ENCODE results near the gene ZBTB20. TPM values are rescaled to one million over a fixed set of nuclear protein-coding genes. Genes with fewer than 3 reads are reported as not detected.

ZBTB20 gene
- total and polyA plus RNA-seq, 4 donors, result 0.69 to 128 (median 51.7) TPM

DNA sequence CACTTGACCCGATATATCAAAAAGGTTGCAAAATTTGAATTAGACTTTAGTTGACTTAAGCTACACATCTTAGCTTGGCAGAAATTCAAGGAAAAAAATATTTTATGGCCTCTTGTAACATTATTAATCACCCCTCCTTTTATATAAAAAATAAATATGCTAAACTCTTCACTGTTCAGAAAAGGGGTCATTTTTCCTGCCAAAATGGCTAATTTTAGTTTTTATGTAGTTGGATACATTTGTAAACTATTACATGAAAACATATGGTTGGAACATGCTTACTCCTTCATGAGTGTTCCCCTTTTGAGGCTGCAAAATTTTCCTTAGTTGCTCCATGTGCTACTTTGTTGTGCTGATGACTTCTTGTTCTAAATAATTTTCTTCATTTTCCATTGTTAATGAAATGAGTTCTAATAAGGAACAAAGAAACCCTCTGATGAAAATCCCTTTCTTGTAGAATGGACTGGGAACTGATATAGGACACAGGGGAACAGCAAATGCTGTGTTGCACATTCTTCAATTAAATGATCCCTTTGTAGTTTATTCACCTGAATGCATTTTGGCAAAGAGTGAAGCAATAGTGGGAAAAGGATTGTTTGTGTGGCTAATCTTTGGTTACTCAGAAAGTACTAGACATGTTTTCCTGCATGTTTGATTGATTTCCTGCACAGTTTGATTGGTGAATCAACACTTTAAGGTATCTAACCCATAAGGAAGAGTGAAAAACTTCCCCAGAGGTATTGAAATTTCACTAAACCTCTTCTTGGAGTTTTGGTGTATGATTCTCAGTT, 503.9 kb downstream of the ZBTB20 start:
- no peaks in the 10 kb centered on the region for H3K9me3 ChIP-seq (ENCODE audit: control insufficient read depth, low read length)
- no peaks in the 10 kb centered on the region for H3K27me3 ChIP-seq (ENCODE audit: control insufficient read depth in 1 of 2, insufficient read depth in 2 of 2, low read length in 1 of 2)
- H3K4me3 ChIP-seq (ENCODE audit: low read length in 2 of 2), result no peak overlapping the region
- H3K27ac ChIP-seq (ENCODE audit: low read depth in 1 of 2, low read length in 2 of 2), result no peak overlapping the region
- ATAC-seq (ENCODE audit: low FRiP score), result no peak
- intact Hi-C loops (cut with DNase I), result no loop called here
- no peaks in the 10 kb centered on the region for H3K4me1 ChIP-seq (ENCODE audit: control insufficient read depth in 1 of 2, insufficient read depth in 2 of 2, low read length in 2 of 2)
- 84 to 96% methylated on average over 1 of the region's 1 CpG for WGBS, 2 donors
- no peaks in the 10 kb centered on the region for H3K36me3 ChIP-seq (ENCODE audit: control insufficient read depth in 1 of 2, insufficient read depth in 2 of 2, low read length in 1 of 2)
- no peak for DNase-seq

GRCh38 chr3:114640126-114640525, 507.0 kb downstream of the ZBTB20 start:
- ATAC-seq (ENCODE audit: low FRiP score), result no peak
- H3K9me3 ChIP-seq (ENCODE audit: control insufficient read depth, low read length), result no peaks in the 10 kb centered on the region
- H3K27ac ChIP-seq (ENCODE audit: low read depth in 1 of 2, low read length in 2 of 2), result no peak overlapping the region
- 98 to 99% methylated on average over 2 of the region's 2 CpGs for WGBS, 2 donors
- intact Hi-C loops (cut with DNase I), result no loop called here
- H3K4me1 ChIP-seq (ENCODE audit: control insufficient read depth in 1 of 2, insufficient read depth in 2 of 2, low read length in 2 of 2), result peaks cover 0 to 2% of the 10 kb centered on the region in 2 donors
- H3K27me3 ChIP-seq (ENCODE audit: control insufficient read depth in 1 of 2, insufficient read depth in 2 of 2, low read length in 1 of 2), result no peaks in the 10 kb centered on the region
- H3K36me3 ChIP-seq (ENCODE audit: control insufficient read depth in 1 of 2, insufficient read depth in 2 of 2, low read length in 1 of 2), result no peaks in the 10 kb centered on the region
- H3K4me3 ChIP-seq (ENCODE audit: low read length in 2 of 2), result no peak overlapping the region
- no peak for DNase-seq

DNA sequence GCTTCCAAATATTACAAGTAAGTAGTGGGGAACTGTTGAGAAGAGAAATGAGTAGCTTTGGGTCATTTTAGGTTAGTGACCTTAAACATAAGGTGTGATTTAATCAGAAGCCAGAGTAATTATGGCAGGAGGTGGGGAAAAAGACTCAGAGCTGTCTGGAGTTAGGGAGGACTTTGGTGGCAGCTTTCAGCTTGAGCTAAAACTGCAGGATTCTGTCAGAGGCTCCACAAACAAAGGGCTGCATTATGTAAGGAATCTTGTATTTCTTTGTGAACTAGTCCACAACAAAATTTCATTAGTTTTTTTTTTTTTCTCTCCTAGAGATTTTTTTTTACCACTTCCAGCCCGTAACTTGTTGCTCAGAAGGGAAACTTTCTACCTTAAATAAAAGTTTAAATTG, 507.9 kb downstream of the ZBTB20 start:
- H3K9me3 ChIP-seq (ENCODE audit: control insufficient read depth, low read length), result no peaks in the 10 kb centered on the region
- DNase-seq, result no peak

GRCh38 chr3:114635878-114636277, 511.2 kb downstream of the ZBTB20 start:
- 95 to 96% methylated on average over 2 of the region's 2 CpGs for WGBS, 2 donors
- ATAC-seq (ENCODE audit: low FRiP score) (no peak), DNase-seq (no peak)
- no peak overlapping the region for H3K4me3 ChIP-seq (ENCODE audit: low read length in 2 of 2)
- peaks cover 0 to 2% of the 10 kb centered on the region in 2 donors for H3K4me1 ChIP-seq (ENCODE audit: control insufficient read depth in 1 of 2, insufficient read depth in 2 of 2, low read length in 2 of 2)
- H3K27ac ChIP-seq (ENCODE audit: low read depth in 1 of 2, low read length in 2 of 2), result no peak overlapping the region
- intact Hi-C loops (cut with DNase I), result no loop called here
- no peaks in the 10 kb centered on the region for H3K27me3 ChIP-seq (ENCODE audit: control insufficient read depth in 1 of 2, insufficient read depth in 2 of 2, low read length in 1 of 2)
- no peaks in the 10 kb centered on the region for H3K9me3 ChIP-seq (ENCODE audit: control insufficient read depth, low read length)
- H3K36me3 ChIP-seq (ENCODE audit: control insufficient read depth in 1 of 2, insufficient read depth in 2 of 2, low read length in 1 of 2), result no peaks in the 10 kb centered on the region

More for the DNA sequence above, 507.9 kb downstream of the ZBTB20 start:
- Histone ChIP-seq H3K36me3 (ENCODE audit: control insufficient read depth in 1 of 2, insufficient read depth in 2 of 2, low read length in 1 of 2) (no peaks in the 10 kb centered on the region), H3K27me3 (ENCODE audit: control insufficient read depth in 1 of 2, insufficient read depth in 2 of 2, low read length in 1 of 2) (no peaks in the 10 kb centered on the region), H3K4me1 (ENCODE audit: control insufficient read depth in 1 of 2, insufficient read depth in 2 of 2, low read length in 2 of 2) (peaks cover 0 to 2% of the 10 kb centered on the region in 2 donors), H3K27ac (ENCODE audit: low read depth in 1 of 2, low read length in 2 of 2) (no peak overlapping the region), H3K4me3 (ENCODE audit: low read length in 2 of 2) (no peak overlapping the region)
- no peak for ATAC-seq (ENCODE audit: low FRiP score)
- 96 to 97% methylated on average over 1 of the region's 1 CpG for WGBS, 2 donors
- intact Hi-C loops (cut with DNase I), result no loop called here

GRCh38 chr3:114634635-114635034, 512.5 kb downstream of the ZBTB20 start:
- intact Hi-C loops (cut with DNase I), result no loop called here
- H3K27ac ChIP-seq (ENCODE audit: low read depth in 1 of 2, low read length in 2 of 2), result no peak overlapping the region
- no peak for DNase-seq
- H3K27me3 ChIP-seq (ENCODE audit: control insufficient read depth in 1 of 2, insufficient read depth in 2 of 2, low read length in 1 of 2), result no peaks in the 10 kb centered on the region
- peak; percentile 22 for ATAC-seq (ENCODE audit: low FRiP score)
- no peaks in the 10 kb centered on the region for H3K36me3 ChIP-seq (ENCODE audit: control insufficient read depth in 1 of 2, insufficient read depth in 2 of 2, low read length in 1 of 2)
- H3K4me1 ChIP-seq (ENCODE audit: control insufficient read depth in 1 of 2, insufficient read depth in 2 of 2, low read length in 2 of 2), result peaks cover 0 to 2% of the 10 kb centered on the region in 2 donors
- WGBS, 2 donors, result 97 to 99% methylated on average over 3 of the region's 3 CpGs
- H3K4me3 ChIP-seq (ENCODE audit: low read length in 2 of 2), result no peak overlapping the region
- no peaks in the 10 kb centered on the region for H3K9me3 ChIP-seq (ENCODE audit: control insufficient read depth, low read length)

DNA sequence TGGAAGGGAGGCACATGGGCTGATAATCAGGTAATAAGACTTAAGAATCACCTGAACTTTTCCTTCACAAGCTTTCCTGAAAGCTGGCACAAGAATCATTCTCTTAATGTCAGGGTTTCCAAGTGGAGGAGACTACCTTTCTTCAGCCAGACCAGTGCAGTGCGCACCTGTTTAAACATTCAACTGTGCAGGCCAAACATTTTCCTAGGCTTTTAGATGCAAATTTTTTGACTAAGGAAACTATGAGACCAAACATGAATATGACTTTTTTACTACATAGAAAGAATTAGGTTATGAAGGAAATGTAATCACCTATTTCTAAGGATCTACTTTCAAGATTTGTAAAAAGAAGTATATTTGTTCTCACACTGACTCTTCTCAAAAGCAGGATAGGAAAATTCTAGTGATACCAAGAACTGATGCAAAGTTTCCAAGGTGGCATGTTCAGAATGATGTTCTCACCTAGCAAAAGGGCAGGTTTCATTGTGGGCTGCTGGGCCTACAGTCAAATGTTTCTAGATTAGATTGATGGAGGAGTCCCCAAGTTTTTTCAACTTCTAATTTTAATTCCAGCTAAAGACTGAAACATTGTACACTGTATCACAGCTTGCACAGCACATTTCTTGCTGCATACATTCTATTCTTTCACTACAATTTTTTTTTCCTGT, 514.2 kb downstream of the ZBTB20 start:
- intact Hi-C loops (cut with DNase I), result no loop called here
- no peak overlapping the region for H3K27ac ChIP-seq (ENCODE audit: low read depth in 1 of 2, low read length in 2 of 2)
- H3K9me3 ChIP-seq (ENCODE audit: control insufficient read depth, low read length), result no peaks in the 10 kb centered on the region
- WGBS, 2 donors, result 100% methylated on average over 1 of the region's 1 CpG
- H3K27me3 ChIP-seq (ENCODE audit: control insufficient read depth in 1 of 2, insufficient read depth in 2 of 2, low read length in 1 of 2), result no peaks in the 10 kb centered on the region
- no peaks in the 10 kb centered on the region for H3K36me3 ChIP-seq (ENCODE audit: control insufficient read depth in 1 of 2, insufficient read depth in 2 of 2, low read length in 1 of 2)
- ATAC-seq (ENCODE audit: low FRiP score) (no peak), DNase-seq (no peak)
- H3K4me3 ChIP-seq (ENCODE audit: low read length in 2 of 2), result no peak overlapping the region
- peaks cover 0 to 2% of the 10 kb centered on the region in 2 donors for H3K4me1 ChIP-seq (ENCODE audit: control insufficient read depth in 1 of 2, insufficient read depth in 2 of 2, low read length in 2 of 2)

GRCh38 chr3:114627770-114628169, 519.3 kb downstream of the ZBTB20 start:
- H3K9me3 ChIP-seq (ENCODE audit: control insufficient read depth, low read length), result no peaks in the 10 kb centered on the region
- H3K4me3 ChIP-seq (ENCODE audit: low read length in 2 of 2), result no peak overlapping the region
- H3K27me3 ChIP-seq (ENCODE audit: control insufficient read depth in 1 of 2, insufficient read depth in 2 of 2, low read length in 1 of 2), result no peaks in the 10 kb centered on the region
- 67 to 95% methylated on average over 4 of the region's 4 CpGs for WGBS, 2 donors
- H3K4me1 ChIP-seq (ENCODE audit: control insufficient read depth in 1 of 2, insufficient read depth in 2 of 2, low read length in 2 of 2), result peaks cover 2 to 8% of the 10 kb centered on the region in 2 donors
- intact Hi-C loops (cut with DNase I), result loop anchor here in 1 of 2 donors (10.0 kb wide), 1 partner anchor 233 kb away; no protein-coding TSS in a partner anchor
- no peaks in the 10 kb centered on the region for H3K36me3 ChIP-seq (ENCODE audit: control insufficient read depth in 1 of 2, insufficient read depth in 2 of 2, low read length in 1 of 2)
- ATAC-seq (ENCODE audit: low FRiP score) (no peak), DNase-seq (peak in 1 of 2 donors; percentile 52)
- H3K27ac ChIP-seq (ENCODE audit: low read depth in 1 of 2, low read length in 2 of 2), result no peak overlapping the region

- no peak for DNase-seq
Measured at GRCh38 chr3:114626751-114627150, 520.3 kb downstream of the ZBTB20 start.

More at GRCh38 chr3:114626751-114627150, 520.3 kb downstream of the ZBTB20 start:
- intact Hi-C loops (cut with DNase I), result loop anchor here in 1 of 2 donors (10.0 kb wide), 1 partner anchor 232 kb away; no protein-coding TSS in a partner anchor
- Histone ChIP-seq H3K4me1 (ENCODE audit: control insufficient read depth in 1 of 2, insufficient read depth in 2 of 2, low read length in 2 of 2) (peaks cover 2 to 8% of the 10 kb centered on the region in 2 donors), H3K27ac (ENCODE audit: low read depth in 1 of 2, low read length in 2 of 2) (peak overlapping the region in 1 of 2 donors; percentile 57), H3K9me3 (ENCODE audit: control insufficient read depth, low read length) (no peaks in the 10 kb centered on the region), H3K27me3 (ENCODE audit: control insufficient read depth in 1 of 2, insufficient read depth in 2 of 2, low read length in 1 of 2) (no peaks in the 10 kb centered on the region), H3K36me3 (ENCODE audit: control insufficient read depth in 1 of 2, insufficient read depth in 2 of 2, low read length in 1 of 2) (no peaks in the 10 kb centered on the region), H3K4me3 (ENCODE audit: low read length in 2 of 2) (no peak overlapping the region)
- ATAC-seq (ENCODE audit: low FRiP score), result no peak
- WGBS, 2 donors, result 39 to 43% methylated on average over 4 of the region's 4 CpGs

Measured in aorta (tissue), 5 donors.